ENCODE measurements around the gene TCERG1L. TPM values are rescaled to one million over a fixed set of nuclear protein-coding genes. Genes with fewer than 3 reads are reported as not detected.

TCERG1L gene
- total RNA-seq, 1 donor from 2014 or later, result 0.88 TPM

DNA sequence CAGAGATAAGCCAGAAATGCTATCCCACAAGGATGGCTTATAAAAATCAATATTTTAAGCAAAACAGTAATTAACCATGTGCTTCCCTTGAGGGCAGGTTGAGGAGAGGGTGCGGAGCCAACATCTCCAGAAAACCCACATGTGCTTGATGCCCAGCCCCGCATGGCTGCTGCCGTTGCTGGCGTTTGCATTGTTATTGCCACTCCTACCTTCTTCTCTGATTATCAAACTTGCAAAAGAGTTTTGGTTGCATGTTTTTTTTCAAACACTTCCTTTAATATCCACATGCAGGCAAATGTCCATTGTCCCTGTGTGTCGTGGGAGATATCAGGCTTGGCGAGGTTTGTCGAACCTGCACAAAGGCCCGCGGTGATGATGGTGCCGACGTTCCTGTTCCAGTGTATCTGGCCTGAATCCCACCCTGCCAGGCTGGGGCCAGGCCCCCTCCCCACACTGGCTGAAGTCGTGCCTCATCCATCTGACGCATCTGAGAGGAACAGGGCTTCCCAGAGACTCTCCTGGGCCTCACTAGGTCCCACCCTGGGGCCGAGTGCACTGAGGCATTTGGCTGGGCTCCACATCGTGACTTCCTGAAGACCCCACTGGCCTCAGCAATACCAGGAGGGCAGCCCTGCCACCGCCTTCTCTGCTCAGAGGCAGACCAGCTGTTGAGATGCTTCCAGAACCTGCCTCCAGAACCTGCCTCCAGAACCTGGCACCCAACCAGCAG lies 40.9 kb downstream of the TCERG1L start:
- ATAC-seq, result no peak

DNA sequence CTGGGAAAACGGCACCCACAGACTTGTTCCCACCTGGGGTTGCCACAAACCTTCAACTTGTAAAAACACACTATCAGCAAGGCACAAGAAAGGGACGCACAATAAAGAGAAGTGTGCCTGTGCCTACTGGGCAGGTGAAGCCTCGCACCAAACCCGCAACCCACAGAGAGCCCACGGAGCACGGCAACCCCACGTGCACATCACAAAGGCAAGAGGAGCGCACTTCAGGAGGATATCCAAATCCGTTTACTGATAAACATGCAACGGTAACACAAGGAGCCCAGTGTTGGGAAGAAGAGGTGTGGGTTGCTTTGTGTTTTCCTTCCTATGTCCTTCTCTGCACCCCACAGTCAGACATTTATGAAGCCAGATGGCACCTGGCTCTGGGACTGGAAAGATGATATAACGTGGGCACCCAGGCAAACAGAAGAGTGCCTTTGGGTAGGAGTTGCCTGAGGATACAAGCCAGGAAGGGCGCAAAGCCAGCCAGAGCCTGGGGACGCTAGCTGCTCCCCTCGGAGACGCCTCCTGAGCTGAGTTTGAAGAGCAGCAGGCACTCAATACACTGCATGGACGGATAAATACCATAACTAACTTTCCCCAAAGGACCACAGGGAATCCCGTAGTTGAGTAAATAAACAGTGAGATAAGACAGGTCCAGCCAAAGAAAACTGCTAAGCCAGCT lies 41.6 kb downstream of the TCERG1L start:
- no peak for ATAC-seq

DNA sequence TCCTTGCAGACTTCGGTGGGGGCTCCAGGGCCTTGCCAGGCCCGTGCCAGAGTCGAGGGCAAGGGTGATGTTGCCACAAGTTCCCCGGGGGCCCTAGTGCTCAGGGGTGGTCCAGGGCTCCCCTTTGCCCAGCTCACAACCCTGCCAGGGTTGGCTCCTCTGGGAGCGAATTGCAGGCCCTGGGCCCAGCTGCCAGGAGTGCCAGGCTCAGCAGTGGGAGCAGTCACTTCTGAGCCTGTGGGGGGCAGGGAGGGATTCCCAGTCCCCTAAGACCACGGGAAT lies 43.8 kb downstream of the TCERG1L start:
- no peak for ATAC-seq

DNA sequence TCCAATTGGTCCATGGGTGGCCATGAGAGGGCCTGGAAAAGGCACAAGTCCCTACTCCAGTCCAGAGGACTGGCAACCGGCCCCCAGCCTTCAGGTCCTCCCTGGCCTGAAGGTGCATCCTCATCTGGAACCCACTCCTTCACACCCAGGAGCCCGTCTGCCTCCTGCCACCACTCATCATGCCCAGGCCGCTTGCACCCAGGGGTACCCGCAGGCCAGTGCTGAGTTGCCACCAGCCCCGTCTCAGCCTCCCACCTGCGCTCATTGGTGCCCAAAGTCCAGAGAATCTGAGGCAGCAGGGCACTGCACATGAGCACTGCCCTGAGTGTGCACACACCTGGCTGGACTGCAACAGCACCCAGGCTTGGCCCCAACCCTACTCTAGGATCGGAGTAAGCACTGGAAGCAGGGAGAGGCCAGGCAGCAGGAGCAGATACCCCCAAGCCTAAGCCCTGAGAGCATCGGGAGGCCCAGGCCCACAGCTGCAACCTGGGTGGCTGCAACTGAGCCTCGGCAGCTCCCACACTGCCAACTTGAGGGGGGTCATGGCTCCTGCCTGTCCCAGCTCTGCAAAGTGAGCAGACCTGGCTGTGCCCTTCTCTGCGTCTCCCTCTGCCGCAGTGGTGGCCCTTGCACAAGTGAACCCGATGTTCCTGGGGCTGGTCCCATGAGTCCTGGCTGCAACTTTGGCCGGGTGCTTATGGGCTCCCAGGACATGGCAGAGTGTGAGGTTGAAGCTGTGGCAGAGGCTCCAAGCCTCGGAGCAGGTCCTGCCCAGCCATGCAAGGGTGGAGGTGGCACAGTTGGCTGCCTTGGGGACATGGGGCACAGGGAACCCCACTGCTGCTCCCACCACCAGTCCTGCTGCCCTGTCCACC lies 44.3 kb downstream of the TCERG1L start:
- ATAC-seq, result no peak

DNA sequence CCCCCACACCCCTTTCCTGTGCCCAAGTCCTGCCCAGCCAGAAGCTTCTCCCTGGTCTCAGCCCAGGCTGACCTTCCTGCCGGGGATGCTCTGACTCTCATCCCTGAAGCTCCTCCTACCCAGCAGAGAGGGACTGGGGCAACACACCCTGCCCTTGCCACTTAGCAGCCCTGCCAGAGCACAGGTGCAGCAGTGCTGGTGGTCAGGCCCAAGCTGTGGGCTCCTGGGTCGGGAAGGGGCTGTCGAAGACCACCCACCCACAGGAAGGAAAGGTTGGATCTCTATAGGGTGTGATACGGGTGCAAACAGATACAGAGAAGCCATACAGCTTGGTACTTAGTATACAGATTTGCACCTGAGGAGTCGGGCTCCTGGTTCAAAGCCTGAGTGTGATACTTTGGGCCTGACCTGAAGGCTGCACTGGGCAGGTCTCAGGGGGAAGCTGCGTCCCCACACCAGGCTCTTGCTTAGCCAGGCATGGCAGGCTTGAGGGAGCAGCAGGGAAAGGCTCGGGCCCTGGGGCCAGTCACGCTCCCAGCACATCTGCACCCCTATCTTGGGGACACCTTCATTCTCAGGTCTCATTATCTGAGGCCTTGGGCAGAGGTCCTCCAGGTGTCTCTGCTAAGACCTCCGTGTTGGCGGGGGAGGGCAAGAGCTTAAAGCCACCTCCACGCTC lies 47.3 kb downstream of the TCERG1L start:
- no peak for ATAC-seq

DNA sequence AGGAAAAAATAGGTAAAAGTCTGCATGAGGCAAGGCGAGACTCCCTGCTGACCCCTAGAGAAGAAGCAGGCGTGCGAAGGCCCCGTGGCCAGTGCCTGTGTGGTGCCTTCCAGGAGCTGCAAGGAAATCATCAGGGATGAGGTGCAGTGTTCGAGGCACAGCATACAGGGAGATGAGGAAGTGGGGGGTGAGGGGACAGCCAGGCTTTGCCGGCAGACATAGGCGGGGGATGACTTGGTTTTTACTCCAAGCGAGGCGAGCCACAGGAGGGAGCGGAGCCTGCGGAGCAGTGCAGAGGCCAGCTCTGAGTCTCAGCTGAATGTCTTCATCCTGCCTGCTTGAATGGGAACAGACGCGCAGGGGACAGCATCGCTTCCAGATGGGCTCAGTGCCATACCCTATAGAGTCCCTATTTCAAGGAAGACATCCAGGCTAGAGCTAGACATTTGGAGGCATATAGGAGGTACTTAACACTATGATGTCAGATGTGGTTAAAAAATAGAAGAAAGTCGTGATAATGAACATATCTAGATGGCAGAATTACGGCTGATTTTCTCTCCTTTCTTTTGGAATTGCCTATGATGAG lies 49.5 kb downstream of the TCERG1L start:
- no peak for ATAC-seq

DNA sequence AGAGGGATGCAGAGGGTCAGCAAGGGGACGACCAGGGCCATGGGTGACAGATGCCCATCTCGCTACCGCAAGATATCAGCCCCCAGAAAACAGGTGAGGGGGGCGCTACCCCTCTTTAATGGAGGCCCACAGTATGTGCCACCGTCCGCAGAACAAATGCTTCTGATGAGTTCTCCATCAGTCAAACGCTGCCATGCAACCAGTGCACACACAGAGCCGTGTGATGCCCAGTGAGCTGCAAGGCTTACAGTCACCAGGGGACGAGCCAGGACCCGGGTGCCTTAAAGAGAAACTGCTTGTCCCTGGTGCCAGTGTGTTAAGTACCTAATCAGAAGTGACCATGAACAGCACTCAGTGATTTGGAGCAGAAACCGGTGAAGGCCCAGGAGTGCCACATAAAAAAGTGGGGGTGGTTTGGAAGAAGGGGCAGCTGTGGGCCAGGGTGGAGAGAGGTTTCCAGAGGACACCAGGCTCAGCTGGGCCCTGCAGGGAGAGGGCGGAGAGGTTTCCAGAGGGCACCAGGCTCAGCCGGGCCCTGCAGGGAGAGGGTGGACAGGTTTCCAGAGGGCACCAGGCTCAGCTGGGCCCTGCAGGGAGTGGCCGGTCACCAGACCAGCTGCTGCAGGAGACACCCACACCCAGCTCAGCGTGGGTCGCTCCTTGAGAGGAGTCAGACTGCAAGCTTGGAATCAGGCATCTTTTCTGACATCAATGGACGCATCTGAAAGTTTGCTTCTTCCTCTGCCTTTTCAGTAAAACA lies 50.9 kb downstream of the TCERG1L start:
- no peak for ATAC-seq

DNA sequence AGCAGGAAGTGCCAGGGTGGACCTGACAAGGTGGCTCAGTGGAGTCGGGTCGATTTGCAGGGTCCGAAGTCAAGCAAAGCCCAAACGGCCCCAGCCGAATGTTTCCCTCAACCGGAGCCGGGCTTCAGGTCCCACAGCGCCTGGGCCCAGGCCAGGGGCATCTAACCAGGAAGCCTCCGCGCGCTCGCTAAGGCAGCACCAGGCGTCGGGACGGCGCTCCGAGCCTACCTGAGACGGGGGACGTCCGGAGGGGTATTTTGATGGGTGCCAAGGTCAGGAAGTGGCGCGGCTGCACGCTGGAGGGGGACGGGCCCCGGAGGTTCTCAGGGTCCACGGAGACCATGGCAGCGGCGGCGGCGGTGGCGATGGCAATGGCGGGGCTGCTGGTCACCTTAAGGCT lies 51.5 kb downstream of the TCERG1L start:
- no peak for ATAC-seq

DNA sequence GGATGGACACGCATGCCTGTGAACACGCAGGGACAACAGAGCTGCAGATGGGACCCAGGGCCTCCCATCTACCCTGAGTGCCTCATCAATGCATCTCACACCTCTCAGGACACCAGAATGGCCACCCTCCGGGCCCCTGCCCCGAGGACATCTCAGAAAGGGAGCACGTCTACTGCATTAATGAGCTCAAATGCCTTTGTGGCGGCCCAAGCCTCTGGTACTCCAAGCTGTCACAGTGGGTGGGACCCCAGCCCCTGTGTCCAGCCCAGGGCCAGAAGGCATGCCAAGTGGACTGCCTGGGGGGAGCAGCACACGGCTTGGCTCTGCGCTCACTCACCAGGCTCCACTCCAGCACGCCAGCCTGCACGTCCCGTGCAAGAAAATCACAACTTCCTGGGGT lies 52.0 kb downstream of the TCERG1L start:
- ATAC-seq, result no peak

DNA sequence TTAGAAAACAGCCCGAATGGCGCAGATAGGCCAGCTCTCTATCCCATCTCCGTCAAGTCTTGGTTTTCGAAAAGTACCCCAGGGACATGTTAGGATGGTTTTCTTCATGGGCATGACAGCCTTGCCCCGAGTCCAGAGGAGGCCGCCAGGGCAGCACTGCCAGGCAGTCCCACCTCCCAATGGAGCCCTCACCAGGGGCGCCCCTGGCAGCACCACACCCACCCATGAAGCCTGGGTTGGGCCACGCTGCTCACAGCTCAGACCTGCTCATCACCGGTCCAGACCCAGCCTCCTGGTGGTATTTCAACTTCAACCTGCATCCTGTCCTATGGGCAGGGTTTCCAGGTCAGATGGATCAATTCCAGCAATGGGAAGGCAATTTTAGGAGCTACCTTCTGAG lies 53.3 kb downstream of the TCERG1L start:
- ATAC-seq, result no peak

DNA sequence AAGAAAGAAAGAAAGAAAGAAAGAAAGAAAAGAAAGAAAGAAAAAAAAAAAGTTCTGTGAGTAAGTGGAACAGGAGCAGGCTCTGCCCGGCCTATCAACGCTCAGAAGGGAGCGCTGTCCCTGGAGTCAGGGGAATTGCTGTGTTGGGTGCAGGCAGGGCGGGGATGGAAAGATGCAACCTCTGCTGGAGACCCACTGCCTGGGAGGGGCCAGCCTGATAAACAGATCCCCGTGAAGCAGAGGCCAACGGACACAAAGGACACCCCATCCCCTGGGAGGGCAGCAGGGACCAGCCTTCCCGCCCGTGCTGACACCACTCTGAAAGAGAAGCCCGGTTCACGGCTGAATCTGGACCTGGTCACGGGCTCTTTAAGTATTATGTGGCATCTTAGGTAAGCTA lies 54.5 kb downstream of the TCERG1L start:
- ATAC-seq, result no peak

DNA sequence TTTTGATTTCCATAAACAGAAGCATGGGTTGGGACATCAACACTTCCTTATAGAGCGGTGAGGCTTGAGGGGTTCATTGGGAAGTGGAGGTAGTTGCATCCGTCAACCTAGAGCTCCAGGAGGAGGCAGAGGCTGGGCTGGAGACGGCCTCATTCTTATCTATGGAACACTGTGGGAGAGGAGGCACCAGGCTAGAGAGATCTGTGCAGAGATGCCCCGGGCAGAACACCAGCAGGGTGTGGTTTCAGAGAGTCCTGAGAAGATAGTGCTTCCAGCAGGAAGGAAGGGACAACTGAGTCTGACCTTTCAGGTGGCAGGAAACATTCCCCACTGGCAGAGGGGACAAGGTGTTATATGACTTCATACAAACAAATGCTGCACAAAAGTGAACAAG lies 56.7 kb downstream of the TCERG1L start:
- ATAC-seq, result no peak

DNA sequence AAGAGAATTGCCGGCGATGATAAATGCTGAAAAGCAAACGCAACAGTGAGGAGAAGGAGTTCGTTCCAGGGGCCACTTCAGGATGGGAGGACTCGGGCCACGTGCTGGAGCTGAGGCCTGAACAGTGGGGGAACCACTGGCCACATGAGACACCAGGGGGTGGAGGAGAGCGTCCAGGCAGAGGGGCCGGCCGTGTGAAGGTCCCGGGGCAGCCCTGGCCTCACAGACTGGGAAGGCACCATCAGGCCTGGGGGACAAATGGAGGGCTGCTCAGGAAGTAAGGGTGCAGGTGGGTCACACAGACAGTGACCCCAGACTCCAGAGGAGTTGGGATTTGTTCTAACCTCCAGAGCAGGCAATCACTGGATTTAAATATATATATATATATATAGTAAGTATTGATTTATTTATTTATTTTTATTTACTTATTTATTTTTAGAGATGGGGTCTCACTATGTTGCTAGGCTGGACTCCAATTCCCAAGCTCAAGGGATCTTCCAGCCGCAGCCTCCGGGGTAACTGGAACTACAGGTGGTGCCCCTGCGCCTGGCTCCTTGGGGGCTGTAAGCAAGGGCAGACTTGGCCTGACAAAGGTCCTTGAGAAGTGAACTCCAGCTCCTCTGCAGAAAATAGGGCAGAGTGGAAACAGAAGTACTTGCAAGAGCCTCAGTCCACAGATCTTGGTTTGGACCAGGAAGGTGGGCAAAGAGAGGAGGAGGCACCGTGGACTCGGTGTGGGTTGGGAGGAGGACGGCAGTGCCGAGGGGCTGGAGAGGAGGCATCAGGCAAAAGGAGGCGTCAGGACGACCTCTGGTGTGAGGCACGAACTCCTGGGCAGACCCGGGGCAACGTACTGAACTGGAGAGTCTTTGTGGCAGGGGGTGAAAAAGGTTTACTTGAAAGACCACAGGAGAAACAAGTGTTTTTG lies 57.3 kb downstream of the TCERG1L start:
- ATAC-seq, result no peak

DNA sequence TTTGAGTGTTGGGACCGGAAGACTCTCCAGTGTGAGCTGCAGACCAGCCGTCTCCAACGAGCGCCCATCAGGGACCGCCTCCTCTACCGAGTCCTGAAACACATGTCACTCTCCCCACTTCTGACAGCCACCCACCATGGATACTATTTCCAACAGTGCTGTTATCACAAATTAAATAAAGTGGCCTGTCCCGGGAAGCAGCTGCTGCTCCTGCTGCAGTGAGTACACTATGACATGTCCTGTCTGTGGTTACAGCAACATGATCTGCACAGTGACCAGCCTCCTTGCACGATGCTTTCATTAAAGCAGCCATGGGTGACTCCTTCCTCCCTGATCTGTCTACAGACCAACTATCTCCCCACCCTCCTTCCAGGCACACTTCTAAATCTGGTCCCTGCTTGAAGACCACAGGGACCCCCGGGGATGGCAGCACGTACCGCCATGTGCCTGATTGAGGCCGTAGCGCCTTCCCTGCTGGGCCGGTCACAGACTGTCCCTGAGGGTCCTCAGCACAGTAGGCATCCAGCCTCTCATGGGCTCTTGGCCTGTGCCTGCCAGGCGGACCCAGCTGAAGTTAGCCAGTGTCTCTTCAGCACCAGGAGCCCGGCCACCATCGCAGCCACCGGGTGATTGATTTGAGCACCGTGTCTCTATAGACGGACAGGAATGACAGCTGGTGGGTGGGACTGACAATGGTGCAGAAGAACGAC lies 58.8 kb downstream of the TCERG1L start:
- ATAC-seq, result no peak

DNA sequence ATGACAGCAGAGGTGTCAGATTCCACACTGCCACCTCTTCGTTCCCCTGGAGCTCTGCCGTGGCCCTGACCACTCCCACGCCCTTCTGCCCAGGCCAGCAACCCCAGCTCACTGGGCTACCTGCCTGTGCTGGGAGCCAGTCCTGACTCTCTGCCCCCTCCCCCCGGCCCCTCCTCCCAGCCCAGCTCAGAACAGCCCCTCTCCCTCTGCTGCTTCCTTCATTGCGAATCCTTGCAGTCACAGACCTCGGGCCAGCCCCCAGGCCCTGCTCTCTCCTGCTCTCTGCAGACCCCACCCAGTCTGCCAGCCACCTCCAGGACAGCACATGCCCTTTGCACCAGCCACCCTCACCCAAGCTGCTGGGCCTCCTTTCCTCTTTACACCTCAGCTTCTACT lies 60.4 kb downstream of the TCERG1L start:
- ATAC-seq, result no peak

DNA sequence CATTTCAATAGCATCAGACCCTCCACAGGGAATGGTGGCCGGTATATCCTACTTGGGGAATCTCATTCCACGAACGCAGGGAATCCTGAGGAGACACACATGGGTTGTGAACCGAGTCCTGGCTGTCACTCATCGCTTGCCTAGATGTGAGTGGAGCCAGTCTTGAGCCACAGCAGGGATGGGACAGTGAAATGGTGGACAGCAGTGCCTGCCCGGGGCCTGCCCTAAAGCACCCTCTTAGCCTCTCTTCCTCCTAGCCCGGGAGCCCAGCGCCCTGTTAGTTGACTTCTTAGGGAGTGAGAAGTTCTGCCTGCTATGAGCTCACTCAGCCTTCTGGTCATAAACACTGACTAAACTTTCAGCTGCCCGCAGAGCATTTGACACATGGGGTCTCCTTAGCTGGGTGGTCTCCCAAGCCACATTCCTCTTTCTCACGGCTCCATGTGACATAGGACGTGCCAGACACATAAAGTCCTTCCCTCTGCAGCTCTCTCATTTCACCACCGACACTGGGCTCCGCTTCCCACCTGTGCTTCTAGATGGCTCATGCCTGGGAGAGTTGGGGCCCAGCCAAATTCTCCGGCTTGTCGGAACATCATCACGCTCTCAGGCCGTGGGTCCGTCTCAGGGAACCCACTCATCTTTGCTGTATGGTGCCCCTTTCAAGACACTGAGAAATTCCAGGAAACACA lies 60.9 kb downstream of the TCERG1L start:
- no peak for ATAC-seq

DNA sequence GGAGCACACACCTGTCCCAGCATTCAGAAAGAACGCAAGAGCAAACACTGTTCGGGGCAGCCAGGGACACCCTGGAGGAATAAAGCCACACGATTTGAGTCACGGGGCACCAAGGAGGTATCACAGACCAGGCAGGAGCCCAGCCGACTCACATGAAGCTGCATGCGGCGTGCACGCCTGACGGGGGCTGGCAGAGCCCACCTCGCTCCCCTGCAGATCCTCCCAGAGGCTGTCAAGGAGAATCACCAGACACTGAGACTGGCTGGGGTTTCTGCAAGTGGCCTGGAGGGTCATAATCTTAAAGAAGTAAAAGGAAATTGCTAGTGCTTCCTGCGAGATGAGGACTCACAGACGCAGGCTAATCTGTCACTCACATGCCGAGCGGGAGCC lies 61.6 kb downstream of the TCERG1L start:
- no peak for ATAC-seq

DNA sequence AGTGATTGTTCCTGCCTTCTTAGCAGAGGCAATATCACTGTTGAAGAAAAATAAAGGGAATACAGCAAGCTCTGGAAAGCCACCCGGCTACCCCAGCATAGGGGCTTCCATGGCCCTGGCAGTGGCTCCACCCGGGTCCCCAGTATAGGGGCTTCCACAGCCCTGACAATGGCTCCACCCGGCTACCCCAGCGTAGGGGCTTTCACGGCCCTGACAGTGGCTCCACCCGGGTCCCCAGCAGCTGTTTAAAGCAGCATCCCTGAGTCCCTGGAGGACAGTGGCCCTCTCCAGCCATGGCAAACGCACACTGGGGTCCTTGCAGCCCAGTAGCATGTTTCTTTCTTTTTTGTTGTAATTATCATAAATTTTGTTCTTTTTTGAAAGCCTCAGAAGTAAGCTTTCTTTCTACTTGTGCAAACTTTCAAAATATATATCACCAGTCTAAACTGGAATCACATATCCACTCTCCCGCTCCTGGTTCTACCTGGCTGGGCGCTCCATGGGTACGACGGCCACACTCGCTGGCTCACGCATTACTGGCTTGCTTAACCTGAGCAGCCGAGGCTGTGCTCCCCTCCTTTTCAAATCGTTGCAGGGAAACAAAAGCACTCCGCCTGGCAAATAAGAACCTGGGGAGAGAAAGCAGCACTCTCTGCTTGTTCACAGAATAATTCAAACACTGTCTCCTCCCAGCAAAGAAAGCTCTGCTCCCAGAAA lies 62.1 kb downstream of the TCERG1L start:
- ATAC-seq, result no peak

All from esophagus mucosa (tissue), 1 donor.